ENCODE measurements around the gene POLD1.

GRCh38 chr19:50409347-50409746 is 25.2 kb downstream of the POLD1 start:
- TF ChIP-seq CTCF (IDR thresholded peaks at IDR 0.05), result no peak
- TF ChIP-seq POLR2A (IDR thresholded peaks at IDR 0.05), result no peak

Measured in right lobe of liver (tissue), 4 donors.